Testis (tissue), 2 donors: ENCODE measurements around the gene DNAH10.

ENCODE experiments used
- POLR2A ChIP-seq: fragments of 450-650 bp; IDR thresholded peaks from one replicate; pipeline ENCODE4 v1.6.1; 2017; ENCODE audit warnings: antibody characterized with exemption, mild to moderate bottlenecking, moderate library complexity
- TF ChIP-seq, protein P1 (sequence below), 3 experiments: fragments of 450-650 bp in 2 of 3; fragments of 200-600 bp in 1 of 3; sonication (generic) in 1 of 3; IDR thresholded peaks; one replicate each; pipeline ENCODE4 v1.5.1; 2016 to 2019; ENCODE audit warnings: antibody characterized with exemption in 3 of 3, mild to moderate bottlenecking in 2 of 3, moderate library complexity in 1 of 3

GRCh38 chr12:123882161-123882705 lies 120.1 kb downstream of the DNAH10 start:
- TF ChIP-seq, protein P1, sequence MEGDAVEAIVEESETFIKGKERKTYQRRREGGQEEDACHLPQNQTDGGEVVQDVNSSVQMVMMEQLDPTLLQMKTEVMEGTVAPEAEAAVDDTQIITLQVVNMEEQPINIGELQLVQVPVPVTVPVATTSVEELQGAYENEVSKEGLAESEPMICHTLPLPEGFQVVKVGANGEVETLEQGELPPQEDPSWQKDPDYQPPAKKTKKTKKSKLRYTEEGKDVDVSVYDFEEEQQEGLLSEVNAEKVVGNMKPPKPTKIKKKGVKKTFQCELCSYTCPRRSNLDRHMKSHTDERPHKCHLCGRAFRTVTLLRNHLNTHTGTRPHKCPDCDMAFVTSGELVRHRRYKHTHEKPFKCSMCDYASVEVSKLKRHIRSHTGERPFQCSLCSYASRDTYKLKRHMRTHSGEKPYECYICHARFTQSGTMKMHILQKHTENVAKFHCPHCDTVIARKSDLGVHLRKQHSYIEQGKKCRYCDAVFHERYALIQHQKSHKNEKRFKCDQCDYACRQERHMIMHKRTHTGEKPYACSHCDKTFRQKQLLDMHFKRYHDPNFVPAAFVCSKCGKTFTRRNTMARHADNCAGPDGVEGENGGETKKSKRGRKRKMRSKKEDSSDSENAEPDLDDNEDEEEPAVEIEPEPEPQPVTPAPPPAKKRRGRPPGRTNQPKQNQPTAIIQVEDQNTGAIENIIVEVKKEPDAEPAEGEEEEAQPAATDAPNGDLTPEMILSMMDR (IDR thresholded peaks at IDR 0.05), result no peak
- no peak for TF ChIP-seq POLR2A
